ENCODE measurements around the gene SPON1.

Gene SPON1

DNA sequence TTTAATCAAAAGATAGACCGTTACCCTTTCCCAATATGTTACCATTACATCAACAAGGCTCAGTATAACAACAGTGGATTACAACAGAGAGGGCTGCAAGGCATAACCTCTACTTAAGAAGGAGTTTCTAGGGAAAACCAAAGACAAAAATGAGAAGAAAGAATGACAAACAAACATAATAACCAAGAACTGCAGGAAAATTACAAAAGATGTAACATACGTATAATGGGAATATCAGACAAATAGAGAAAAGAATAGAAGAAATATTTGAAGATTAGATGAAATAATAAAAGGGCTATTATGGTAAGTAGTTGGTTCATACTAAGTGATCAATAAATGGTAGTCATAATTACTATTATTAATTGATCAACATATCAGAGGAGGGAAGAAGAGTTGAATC lies 39.1 kb downstream of the SPON1 start:
- DNase-seq (ENCODE audit: low spot score in 2 of 2) (no peak), ATAC-seq (replicated peaks; ENCODE audit: extremely low read depth, poor library complexity, severe bottlenecking) (no peak)
- Mint-ChIP-seq H3K9me3 (peaks cover 11% of the 10 kb centered on the region), H3K4me3 (no peak overlapping the region), H3K36me3 (ENCODE audit: insufficient read depth) (no peaks in the 10 kb centered on the region), H3K27ac (ENCODE audit: low read depth) (no peak overlapping the region), H3K4me1 (no peaks in the 10 kb centered on the region), H3K27me3 (peaks cover 53% of the 10 kb centered on the region)

GRCh38 chr11:14007566-14007965 lies 45.0 kb downstream of the SPON1 start:
- no peak overlapping the region for H3K27ac Mint-ChIP-seq (ENCODE audit: low read depth)
- H3K9me3 Mint-ChIP-seq, result no peaks in the 10 kb centered on the region
- H3K27me3 Mint-ChIP-seq, result peaks cover 22% of the 10 kb centered on the region
- DNase-seq (ENCODE audit: low spot score in 2 of 2) (no peak), ATAC-seq (replicated peaks; ENCODE audit: extremely low read depth, poor library complexity, severe bottlenecking) (no peak)
- no peaks in the 10 kb centered on the region for H3K36me3 Mint-ChIP-seq (ENCODE audit: insufficient read depth)
- no peaks in the 10 kb centered on the region for H3K4me1 Mint-ChIP-seq
- H3K4me3 Mint-ChIP-seq, result no peak overlapping the region

- Mint-ChIP-seq H3K27ac (ENCODE audit: low read depth) (no peak overlapping the region), H3K9me3 (no peaks in the 10 kb centered on the region), H3K36me3 (ENCODE audit: insufficient read depth) (no peaks in the 10 kb centered on the region), H3K27me3 (peaks cover 9% of the 10 kb centered on the region), H3K4me1 (no peaks in the 10 kb centered on the region), H3K4me3 (no peak overlapping the region)
- no peak for ATAC-seq (replicated peaks; ENCODE audit: extremely low read depth, poor library complexity, severe bottlenecking)
- DNase-seq (ENCODE audit: low spot score in 2 of 2), result no peak
Measured at GRCh38 chr11:14010665-14011064, 48.1 kb downstream of the SPON1 start.

DNA sequence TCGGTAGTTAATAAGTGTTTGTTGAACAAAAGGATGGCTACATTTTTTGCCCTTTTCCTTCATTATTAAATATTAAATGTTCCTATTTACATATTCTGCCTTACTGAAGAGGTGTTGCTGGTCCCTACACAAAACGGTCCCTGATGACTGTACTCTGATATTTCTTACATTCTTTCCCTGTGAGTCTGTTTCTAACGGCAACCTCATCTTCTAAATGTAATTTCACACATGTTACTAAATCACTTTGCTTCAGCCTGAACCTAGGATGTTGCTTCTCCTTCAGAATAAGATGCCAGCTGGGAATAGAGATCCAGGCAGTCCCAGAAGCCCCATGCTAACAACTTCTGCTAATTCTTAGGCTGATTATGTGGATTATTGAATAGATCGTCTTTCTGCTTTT lies 50.3 kb downstream of the SPON1 start:
- ATAC-seq (replicated peaks; ENCODE audit: extremely low read depth, poor library complexity, severe bottlenecking), result no peak
- no peaks in the 10 kb centered on the region for H3K9me3 Mint-ChIP-seq
- H3K36me3 Mint-ChIP-seq (ENCODE audit: insufficient read depth), result no peaks in the 10 kb centered on the region
- no peak overlapping the region for H3K4me3 Mint-ChIP-seq
- no peak overlapping the region for H3K27ac Mint-ChIP-seq (ENCODE audit: low read depth)
- DNase-seq (ENCODE audit: low spot score in 2 of 2), result no peak
- no peaks in the 10 kb centered on the region for H3K4me1 Mint-ChIP-seq
- no peaks in the 10 kb centered on the region for H3K27me3 Mint-ChIP-seq

GRCh38 chr11:14015711-14016110 lies 53.2 kb downstream of the SPON1 start:
- peaks cover 11% of the 10 kb centered on the region for H3K27me3 Mint-ChIP-seq
- DNase-seq (ENCODE audit: low spot score in 2 of 2) (no peak), ATAC-seq (replicated peaks; ENCODE audit: extremely low read depth, poor library complexity, severe bottlenecking) (no peak)
- no peaks in the 10 kb centered on the region for H3K36me3 Mint-ChIP-seq (ENCODE audit: insufficient read depth)
- H3K4me1 Mint-ChIP-seq, result no peaks in the 10 kb centered on the region
- H3K27ac Mint-ChIP-seq (ENCODE audit: low read depth), result no peak overlapping the region
- H3K9me3 Mint-ChIP-seq, result no peaks in the 10 kb centered on the region
- no peak overlapping the region for H3K4me3 Mint-ChIP-seq

DNA sequence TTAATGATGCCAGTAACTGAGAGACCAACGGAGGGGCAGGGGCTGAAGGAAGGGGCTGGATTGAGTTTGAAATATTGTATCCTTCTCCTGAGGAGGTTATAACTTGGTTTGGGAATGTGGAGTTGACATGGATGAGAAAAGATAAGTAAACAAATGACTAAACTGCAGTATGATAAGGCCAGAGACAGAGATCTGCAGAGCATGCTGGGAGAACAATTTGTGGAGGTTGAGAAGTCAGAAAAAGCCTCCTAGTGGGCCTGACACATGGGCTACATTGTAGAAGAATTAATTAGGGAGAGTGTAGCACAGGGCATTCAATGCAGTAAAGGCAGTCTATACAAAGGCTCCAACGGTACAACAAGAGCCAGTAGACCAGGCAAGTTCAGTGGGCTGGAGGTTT lies 55.9 kb downstream of the SPON1 start:
- no peak for DNase-seq (ENCODE audit: low spot score in 2 of 2)
- ATAC-seq (replicated peaks; ENCODE audit: extremely low read depth, poor library complexity, severe bottlenecking), result no peak
- no peaks in the 10 kb centered on the region for H3K36me3 Mint-ChIP-seq (ENCODE audit: insufficient read depth)
- H3K9me3 Mint-ChIP-seq, result no peaks in the 10 kb centered on the region
- H3K4me1 Mint-ChIP-seq, result no peaks in the 10 kb centered on the region
- H3K4me3 Mint-ChIP-seq, result no peak overlapping the region
- peaks cover 20% of the 10 kb centered on the region for H3K27me3 Mint-ChIP-seq
- H3K27ac Mint-ChIP-seq (ENCODE audit: low read depth), result no peak overlapping the region

GRCh38 chr11:14021738-14022137 lies 59.2 kb downstream of the SPON1 start:
- Mint-ChIP-seq H3K27me3 (peaks cover 49% of the 10 kb centered on the region), H3K9me3 (no peaks in the 10 kb centered on the region), H3K36me3 (ENCODE audit: insufficient read depth) (no peaks in the 10 kb centered on the region), H3K4me3 (no peak overlapping the region), H3K27ac (ENCODE audit: low read depth) (no peak overlapping the region), H3K4me1 (no peaks in the 10 kb centered on the region)
- DNase-seq (ENCODE audit: low spot score in 2 of 2) (no peak), ATAC-seq (replicated peaks; ENCODE audit: extremely low read depth, poor library complexity, severe bottlenecking) (no peak)

- ATAC-seq (replicated peaks; ENCODE audit: extremely low read depth, poor library complexity, severe bottlenecking) (no peak), DNase-seq (ENCODE audit: low spot score in 2 of 2) (no peak)
- Mint-ChIP-seq H3K36me3 (ENCODE audit: insufficient read depth) (no peaks in the 10 kb centered on the region), H3K9me3 (no peaks in the 10 kb centered on the region), H3K4me3 (no peak overlapping the region), H3K27me3 (peaks cover 54% of the 10 kb centered on the region), H3K27ac (ENCODE audit: low read depth) (no peak overlapping the region), H3K4me1 (no peaks in the 10 kb centered on the region)
Measured at GRCh38 chr11:14022251-14022650, 59.7 kb downstream of the SPON1 start.

- DNase-seq (ENCODE audit: low spot score in 2 of 2), result no peak
- Mint-ChIP-seq H3K4me3 (no peak overlapping the region), H3K27me3 (peaks cover 55% of the 10 kb centered on the region), H3K36me3 (ENCODE audit: insufficient read depth) (no peaks in the 10 kb centered on the region), H3K27ac (ENCODE audit: low read depth) (no peak overlapping the region), H3K9me3 (no peaks in the 10 kb centered on the region), H3K4me1 (no peaks in the 10 kb centered on the region)
- no peak for ATAC-seq (replicated peaks; ENCODE audit: extremely low read depth, poor library complexity, severe bottlenecking)
Measured at GRCh38 chr11:14022821-14023220, 60.3 kb downstream of the SPON1 start.

DNA sequence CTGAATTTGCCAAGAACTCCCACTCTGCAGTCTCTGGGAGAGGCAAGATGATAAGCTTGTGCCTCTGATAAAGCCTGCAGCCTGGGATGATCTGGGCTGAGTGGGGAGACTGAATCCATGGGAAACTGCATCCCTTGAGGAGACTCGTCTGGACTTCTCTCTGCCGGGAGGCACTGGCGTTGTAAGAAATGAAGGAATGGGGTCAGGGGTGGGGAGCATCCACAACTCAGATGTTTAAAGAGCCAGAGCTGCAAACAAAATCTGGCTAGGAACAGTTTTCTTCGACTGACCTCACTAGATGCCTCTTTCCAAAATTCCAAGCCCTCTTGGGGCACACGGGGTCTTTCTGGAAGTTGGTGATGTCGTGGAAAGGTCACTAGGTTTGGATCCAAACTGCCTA lies 64.4 kb downstream of the SPON1 start:
- no peak overlapping the region for H3K4me3 Mint-ChIP-seq
- H3K27ac Mint-ChIP-seq (ENCODE audit: low read depth), result no peak overlapping the region
- no peaks in the 10 kb centered on the region for H3K9me3 Mint-ChIP-seq
- no peaks in the 10 kb centered on the region for H3K4me1 Mint-ChIP-seq
- DNase-seq (ENCODE audit: low spot score in 2 of 2) (no peak), ATAC-seq (replicated peaks; ENCODE audit: extremely low read depth, poor library complexity, severe bottlenecking) (no peak)
- peaks cover 4% of the 10 kb centered on the region for H3K36me3 Mint-ChIP-seq (ENCODE audit: insufficient read depth)
- peaks cover 72% of the 10 kb centered on the region for H3K27me3 Mint-ChIP-seq

- DNase-seq (ENCODE audit: low spot score in 2 of 2) (no peak), ATAC-seq (replicated peaks; ENCODE audit: extremely low read depth, poor library complexity, severe bottlenecking) (no peak)
- Mint-ChIP-seq H3K27ac (ENCODE audit: low read depth) (no peak overlapping the region), H3K4me1 (no peaks in the 10 kb centered on the region), H3K4me3 (no peak overlapping the region), H3K27me3 (peaks cover 74% of the 10 kb centered on the region), H3K9me3 (no peaks in the 10 kb centered on the region), H3K36me3 (ENCODE audit: insufficient read depth) (peaks cover 4% of the 10 kb centered on the region)
Measured at GRCh38 chr11:14027525-14027924, 65.0 kb downstream of the SPON1 start.

DNA sequence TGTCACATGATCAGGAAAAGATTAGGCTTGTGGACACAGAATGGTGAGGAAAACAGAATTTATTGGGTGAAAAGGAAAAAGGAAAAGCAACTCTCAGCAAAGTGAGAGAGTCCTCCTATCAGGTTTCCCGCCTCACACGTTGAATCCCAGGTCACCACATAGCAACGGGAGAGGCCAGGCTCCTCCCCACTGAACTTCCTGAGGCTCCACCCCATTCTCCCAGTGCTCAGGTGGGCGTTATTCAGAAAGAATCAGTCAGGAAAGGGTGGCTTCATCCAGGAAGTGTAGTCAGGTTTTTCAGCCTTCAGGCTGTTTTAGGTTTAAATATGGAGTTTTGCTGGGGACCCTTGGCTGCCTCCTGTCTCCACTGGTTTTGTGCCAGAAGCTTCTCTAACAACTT lies 66.9 kb downstream of the SPON1 start:
- Mint-ChIP-seq H3K27me3 (peaks cover 70% of the 10 kb centered on the region), H3K4me3 (no peak overlapping the region), H3K9me3 (no peaks in the 10 kb centered on the region), H3K36me3 (ENCODE audit: insufficient read depth) (peaks cover 6% of the 10 kb centered on the region), H3K4me1 (no peaks in the 10 kb centered on the region), H3K27ac (ENCODE audit: low read depth) (no peak overlapping the region)
- DNase-seq (ENCODE audit: low spot score in 2 of 2) (no peak), ATAC-seq (replicated peaks; ENCODE audit: extremely low read depth, poor library complexity, severe bottlenecking) (no peak)

DNA sequence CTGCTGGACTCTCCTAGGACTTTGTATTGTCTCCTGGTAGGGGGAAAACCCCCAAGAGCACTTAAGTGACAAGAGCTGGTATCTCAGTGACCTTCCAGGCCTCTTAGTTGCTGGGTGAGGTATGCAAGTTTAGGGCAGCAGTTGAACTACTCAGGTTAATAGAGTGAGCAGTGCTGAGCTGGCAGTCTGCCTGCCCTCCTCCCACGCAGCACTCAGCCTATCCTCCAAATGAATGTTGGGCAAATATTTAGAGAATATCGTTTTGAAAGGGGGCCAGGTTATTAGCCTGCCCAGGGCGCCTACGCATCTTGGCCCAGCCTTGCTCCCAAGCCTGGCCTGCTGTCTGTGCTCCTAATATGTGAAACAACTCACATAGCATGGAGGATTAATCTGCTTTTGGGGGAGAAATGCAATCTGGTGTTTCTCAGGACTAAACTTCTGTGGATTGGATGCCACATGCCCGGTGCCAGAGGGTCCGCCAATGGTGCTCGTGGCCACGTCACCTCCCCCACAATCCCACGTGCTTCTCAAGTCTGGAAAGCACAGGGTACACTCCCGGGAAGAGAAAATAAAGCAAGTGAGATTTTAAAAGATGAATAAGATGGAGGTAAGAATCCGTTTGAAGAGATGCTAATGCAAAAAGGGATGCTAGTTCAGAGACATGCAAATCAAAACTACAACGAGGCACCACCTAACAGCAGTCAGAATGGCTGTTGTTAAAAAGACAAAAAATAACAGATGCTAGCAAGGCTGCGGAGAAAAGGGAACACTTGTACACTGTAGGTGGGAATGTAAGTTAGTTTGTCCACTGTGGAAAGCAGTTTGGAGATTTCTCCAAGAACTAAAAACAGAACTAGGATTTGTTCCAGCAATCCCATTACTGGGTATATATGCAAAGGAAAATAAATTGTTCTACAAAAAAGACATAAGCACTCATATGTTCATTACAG lies 67.7 kb downstream of the SPON1 start:
- DNase-seq (ENCODE audit: low spot score in 2 of 2) (no peak), ATAC-seq (replicated peaks; ENCODE audit: extremely low read depth, poor library complexity, severe bottlenecking) (no peak)
- Mint-ChIP-seq H3K36me3 (ENCODE audit: insufficient read depth) (peaks cover 6% of the 10 kb centered on the region), H3K4me3 (no peak overlapping the region), H3K9me3 (no peaks in the 10 kb centered on the region), H3K4me1 (no peaks in the 10 kb centered on the region), H3K27ac (ENCODE audit: low read depth) (no peak overlapping the region), H3K27me3 (peaks cover 61% of the 10 kb centered on the region)
